ENCODE results near the gene KIAA1217.
"Not testable (repeated sequence)": the region's sequence is repeated elsewhere in the genome, so short reads cannot be mapped to it uniquely, and the experiment has no call there.

KIAA1217 gene

GRCh38 chr10:24465891-24466818 is 257.2 kb downstream of the KIAA1217 start:
- DNase-seq (ENCODE audit: low spot score): peak; percentile 35

GRCh38 chr10:24467136-24467535 is 258.2 kb downstream of the KIAA1217 start:
- DNase-seq (ENCODE audit: low spot score): no peak

- no peak for DNase-seq (ENCODE audit: low spot score)
These were observed 258.7 kb downstream of the KIAA1217 start for GRCh38 chr10:24467605-24468004.

GRCh38 chr10:24468281-24468751 is 259.4 kb downstream of the KIAA1217 start:
- no peak for DNase-seq (ENCODE audit: low spot score)

- no peak for DNase-seq (ENCODE audit: low spot score)
These were observed 261.1 kb downstream of the KIAA1217 start for GRCh38 chr10:24469993-24470392.

GRCh38 chr10:24475598-24475997 is 266.7 kb downstream of the KIAA1217 start:
- no peak for DNase-seq (ENCODE audit: low spot score)

GRCh38 chr10:24476913-24477701 is 268.2 kb downstream of the KIAA1217 start:
- no peak for DNase-seq (ENCODE audit: low spot score)

- DNase-seq (ENCODE audit: low spot score): no peak
These were observed 269.0 kb downstream of the KIAA1217 start for GRCh38 chr10:24477915-24478314.

GRCh38 chr10:24479806-24480205 is 270.9 kb downstream of the KIAA1217 start:
- DNase-seq (ENCODE audit: low spot score): no peak

GRCh38 chr10:24480447-24480846 is 271.5 kb downstream of the KIAA1217 start:
- no peak for DNase-seq (ENCODE audit: low spot score)

- DNase-seq (ENCODE audit: low spot score): no peak
These were observed 272.3 kb downstream of the KIAA1217 start for GRCh38 chr10:24481241-24481640.

GRCh38 chr10:24482713-24483112 is 273.8 kb downstream of the KIAA1217 start:
- DNase-seq (ENCODE audit: low spot score): not testable (repeated sequence)

- DNase-seq (ENCODE audit: low spot score): peak; percentile 13
These were observed 274.8 kb downstream of the KIAA1217 start for GRCh38 chr10:24483701-24484100.

GRCh38 chr10:24484771-24485170 is 275.8 kb downstream of the KIAA1217 start:
- DNase-seq (ENCODE audit: low spot score): no peak

GRCh38 chr10:24485304-24485703 is 276.4 kb downstream of the KIAA1217 start:
- DNase-seq (ENCODE audit: low spot score): no peak

- DNase-seq (ENCODE audit: low spot score): no peak
These were observed 279.7 kb downstream of the KIAA1217 start for GRCh38 chr10:24488631-24489030.

GRCh38 chr10:24493165-24493564 is 284.2 kb downstream of the KIAA1217 start:
- no peak for DNase-seq (ENCODE audit: low spot score)

GRCh38 chr10:24494236-24494635 is 285.3 kb downstream of the KIAA1217 start:
- DNase-seq (ENCODE audit: low spot score): no peak

GRCh38 chr10:24494777-24495176 is 285.8 kb downstream of the KIAA1217 start:
- DNase-seq (ENCODE audit: low spot score): no peak

GRCh38 chr10:24495666-24496460 is 286.9 kb downstream of the KIAA1217 start:
- DNase-seq (ENCODE audit: low spot score): no peak

GRCh38 chr10:24496906-24497305 is 288.0 kb downstream of the KIAA1217 start:
- no peak for DNase-seq (ENCODE audit: low spot score)

Measured in CD4-positive, alpha-beta T cell treated with Interleukin-15 for 4 hours (primary cell).